Measurements from ENCODE around the gene YPEL2. TPM values are rescaled to one million over a fixed set of nuclear protein-coding genes. Genes with fewer than 3 reads are reported as not detected.

The YPEL2 gene
- polyA plus RNA-seq, 3 donors = 21.5 to 63.1 (median 25.1) TPM

DNA sequence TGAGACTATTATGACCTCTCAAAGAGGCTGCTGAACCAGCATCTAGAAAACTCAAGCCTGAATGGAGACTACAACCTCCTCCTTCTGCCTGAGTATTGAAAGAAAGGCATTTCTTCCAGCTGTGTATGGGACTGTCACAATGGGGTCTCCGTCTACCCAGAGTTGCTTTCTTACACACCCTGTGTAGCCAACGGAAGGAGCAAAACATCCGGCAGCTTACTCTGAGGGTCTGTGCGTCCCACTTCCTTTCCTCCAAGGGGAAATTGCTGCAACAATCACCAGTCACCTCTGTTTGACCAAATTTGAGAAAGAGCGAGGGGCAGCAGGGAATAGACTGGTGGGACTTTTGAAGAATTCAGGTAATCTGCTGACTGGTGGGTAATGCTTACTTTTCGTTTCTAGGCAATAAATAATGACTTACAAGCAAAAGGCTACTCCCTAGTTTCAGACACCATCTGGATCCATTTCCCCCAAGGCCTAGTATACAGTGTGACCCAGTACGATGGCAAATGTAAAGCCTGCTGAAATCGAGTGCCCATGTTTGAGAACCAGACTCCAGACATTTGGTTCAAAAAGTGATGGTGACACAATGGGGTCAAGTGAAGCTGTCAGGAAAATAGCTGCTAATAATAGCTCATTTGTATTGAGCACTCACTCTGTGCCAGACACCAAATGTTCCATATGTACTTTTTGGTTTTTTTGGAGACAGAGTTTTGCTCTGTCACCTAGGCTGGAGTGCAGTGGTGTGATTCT lies 81.7 kb downstream of the YPEL2 start:
- TF ChIP-seq, protein P1, sequence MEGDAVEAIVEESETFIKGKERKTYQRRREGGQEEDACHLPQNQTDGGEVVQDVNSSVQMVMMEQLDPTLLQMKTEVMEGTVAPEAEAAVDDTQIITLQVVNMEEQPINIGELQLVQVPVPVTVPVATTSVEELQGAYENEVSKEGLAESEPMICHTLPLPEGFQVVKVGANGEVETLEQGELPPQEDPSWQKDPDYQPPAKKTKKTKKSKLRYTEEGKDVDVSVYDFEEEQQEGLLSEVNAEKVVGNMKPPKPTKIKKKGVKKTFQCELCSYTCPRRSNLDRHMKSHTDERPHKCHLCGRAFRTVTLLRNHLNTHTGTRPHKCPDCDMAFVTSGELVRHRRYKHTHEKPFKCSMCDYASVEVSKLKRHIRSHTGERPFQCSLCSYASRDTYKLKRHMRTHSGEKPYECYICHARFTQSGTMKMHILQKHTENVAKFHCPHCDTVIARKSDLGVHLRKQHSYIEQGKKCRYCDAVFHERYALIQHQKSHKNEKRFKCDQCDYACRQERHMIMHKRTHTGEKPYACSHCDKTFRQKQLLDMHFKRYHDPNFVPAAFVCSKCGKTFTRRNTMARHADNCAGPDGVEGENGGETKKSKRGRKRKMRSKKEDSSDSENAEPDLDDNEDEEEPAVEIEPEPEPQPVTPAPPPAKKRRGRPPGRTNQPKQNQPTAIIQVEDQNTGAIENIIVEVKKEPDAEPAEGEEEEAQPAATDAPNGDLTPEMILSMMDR (IDR thresholded peaks at IDR 0.05) = no peak
- peaks cover 17 to 23% of the 10 kb centered on the region in 2 donors for H3K4me1 ChIP-seq (ENCODE audit: control insufficient read depth in 1 of 2, insufficient read depth in 2 of 2, low read length in 2 of 2)
- H3K9me3 ChIP-seq (replicated peaks in 1 of 2; ENCODE audit: control insufficient read depth in 1 of 2, insufficient read depth in 1 of 2, low read length in 2 of 2) = peaks cover 9 to 10% of the 10 kb centered on the region in 2 donors
- no peak overlapping the region for H3K4me3 ChIP-seq (replicated peaks in 1 of 3; ENCODE audit: low read depth in 2 of 3, low read length in 3 of 3)
- no peaks in the 10 kb centered on the region for H4K20me1 ChIP-seq (ENCODE audit: insufficient read depth, low read length)
- WGBS (ENCODE audit: insufficient coverage) = 13% methylated on average over 5 of the region's 8 CpGs
- H3K27me3 Mint-ChIP-seq (ENCODE audit: low read depth in 3 of 3) = peaks cover 0 to 4% (median 3%) of the 10 kb centered on the region in 3 donors
- H3K27ac Mint-ChIP-seq = peak overlapping the region in 2 of 7 donors; percentile 22 to 28
- H3K4me1 Mint-ChIP-seq = peaks cover 27% of the 10 kb centered on the region
- peaks cover 8 to 20% (median 12%) of the 10 kb centered on the region in 7 donors for H3K9me3 Mint-ChIP-seq
- DNase-seq = no peak
- H3K4me3 Mint-ChIP-seq = no peak overlapping the region
- H3K36me3 ChIP-seq (replicated peaks in 1 of 2; ENCODE audit: control insufficient read depth in 1 of 2, insufficient read depth in 2 of 2, low read length in 2 of 2) = peaks cover 0 to 7% of the 10 kb centered on the region in 2 donors
- H3K27ac ChIP-seq (ENCODE audit: low read depth in 1 of 2, low read length in 2 of 2) = no peak overlapping the region
- H2AFZ ChIP-seq (ENCODE audit: insufficient read depth, low read depth, low read length, poor library complexity, severe bottlenecking) = no peak overlapping the region
- intact Hi-C loops (cut with micrococcal nuclease) = no loop called here
- peaks cover 6 to 15% of the 10 kb centered on the region in 2 donors for H3K36me3 Mint-ChIP-seq
- no peak overlapping the region for H3K9ac ChIP-seq (ENCODE audit: insufficient read depth, low read length, poor library complexity, severe bottlenecking)
- no peaks in the 10 kb centered on the region for H3K27me3 ChIP-seq (ENCODE audit: control insufficient read depth in 2 of 2, insufficient read depth in 2 of 2, low read length in 2 of 2)
- H3K79me2 ChIP-seq (ENCODE audit: insufficient read depth, low read length) = no peaks in the 10 kb centered on the region
- H3K4me2 ChIP-seq (replicated peaks; ENCODE audit: extremely low read depth, low read length, poor library complexity, severe bottlenecking) = no peak overlapping the region

DNA sequence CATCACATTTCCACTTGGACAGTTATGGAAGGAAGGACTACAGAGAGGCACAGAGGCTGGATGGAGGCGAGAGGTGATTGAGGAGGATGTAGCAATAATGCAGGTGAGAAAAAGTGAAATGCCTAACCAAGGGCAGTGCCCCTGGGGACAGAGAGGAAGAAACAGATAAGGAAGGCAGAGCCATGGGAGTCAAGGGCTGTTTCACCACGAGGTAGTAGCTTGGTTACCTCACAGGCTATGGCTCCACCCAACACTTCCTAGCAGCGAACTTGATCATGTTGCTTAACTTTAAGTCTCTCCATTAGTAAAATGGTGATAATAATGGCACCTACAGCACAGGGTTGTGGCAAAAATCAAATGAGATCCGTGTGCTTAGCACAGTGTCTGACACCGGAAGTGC lies 83.9 kb downstream of the YPEL2 start:
- 66% methylated on average over 3 of the region's 5 CpGs for WGBS (ENCODE audit: insufficient coverage)
- peak overlapping the region in 1 of 2 donors; percentile 43 for H3K4me3 Mint-ChIP-seq

More for the DNA sequence above, 83.9 kb downstream of the YPEL2 start:
- Mint-ChIP-seq H3K9me3 (peaks cover 0 to 5% (median 2%) of the 10 kb centered on the region in 7 donors), H3K27ac (peak overlapping the region in 3 of 7 donors; percentile 7 to 78 (median 57)), H3K27me3 (ENCODE audit: low read depth in 3 of 3) (peaks cover 0 to 6% (median 3%) of the 10 kb centered on the region in 3 donors), H3K36me3 (peaks cover 0 to 5% of the 10 kb centered on the region in 2 donors), H3K4me1 (peaks cover 27% of the 10 kb centered on the region)
- no peaks in the 10 kb centered on the region for H3K36me3 ChIP-seq (replicated peaks in 1 of 2; ENCODE audit: control insufficient read depth in 1 of 2, insufficient read depth in 2 of 2, low read length in 2 of 2)
- H3K9me3 ChIP-seq (replicated peaks in 1 of 2; ENCODE audit: control insufficient read depth in 1 of 2, insufficient read depth in 1 of 2, low read length in 2 of 2) = peaks cover 0 to under 1% of the 10 kb centered on the region in 2 donors
- H4K20me1 ChIP-seq (ENCODE audit: insufficient read depth, low read length) = no peaks in the 10 kb centered on the region
- H3K9ac ChIP-seq (ENCODE audit: insufficient read depth, low read length, poor library complexity, severe bottlenecking) = no peak overlapping the region
- H3K4me3 ChIP-seq (replicated peaks in 1 of 3; ENCODE audit: low read depth in 2 of 3, low read length in 3 of 3) = no peak overlapping the region
- H3K4me2 ChIP-seq (replicated peaks; ENCODE audit: extremely low read depth, low read length, poor library complexity, severe bottlenecking) = no peak overlapping the region
- intact Hi-C loops (cut with micrococcal nuclease) = no loop called here
- no peaks in the 10 kb centered on the region for H3K27me3 ChIP-seq (ENCODE audit: control insufficient read depth in 2 of 2, insufficient read depth in 2 of 2, low read length in 2 of 2)
- peak overlapping the region in 1 of 2 donors; percentile 5 for H3K27ac ChIP-seq (ENCODE audit: low read depth in 1 of 2, low read length in 2 of 2)
- peaks cover 17 to 23% of the 10 kb centered on the region in 2 donors for H3K4me1 ChIP-seq (ENCODE audit: control insufficient read depth in 1 of 2, insufficient read depth in 2 of 2, low read length in 2 of 2)
- DNase-seq = peak; percentile 40 to 52 (median 50)
- TF ChIP-seq, protein P1 (IDR thresholded peaks at IDR 0.05) = no peak
- H3K79me2 ChIP-seq (ENCODE audit: insufficient read depth, low read length) = no peaks in the 10 kb centered on the region
- H2AFZ ChIP-seq (ENCODE audit: insufficient read depth, low read depth, low read length, poor library complexity, severe bottlenecking) = peak overlapping the region; percentile 7

All from CD14-positive monocyte (primary cell).